HCT116 (cell line): ENCODE measurements around the gene KBTBD8.

Experiments used
- CEBPB ChIP-seq: IDR thresholded peaks from 2 replicates; pipeline ENCODE4 v1.6.1; 2012; ENCODE audit warnings: low read depth
- CTCF ChIP-seq, 3 experiments: fragments of 200-600 bp in 1 of 3; sonication (generic) in 1 of 3; IDR thresholded peaks in 2 of 3; conservative IDR thresholded peaks in 1 of 3; 2 replicates each; pipeline ENCODE4 v1.5.1; 2012 to 2017; ENCODE audit warnings: low read depth in 2 of 3, low read length in 2 of 3, antibody characterized with exemption in 1 of 3, borderline replicate concordance in 1 of 3, control low read depth in 1 of 3, mild to moderate bottlenecking in 1 of 3, mixed read lengths in 1 of 3, mixed run types in 1 of 3, moderate library complexity in 1 of 3; ENCODE audit not compliant: insufficient read depth in 1 of 3
- SIN3A ChIP-seq: IDR thresholded peaks from 2 replicates; pipeline ENCODE4 v1.6.1; 2012; ENCODE audit warnings: low read depth

GRCh38 chr3:67059443-67059842 lies 61.3 kb downstream of the KBTBD8 start:
- no peak for TF ChIP-seq SIN3A
- no peak for TF ChIP-seq CEBPB
- no peak for TF ChIP-seq CTCF (IDR thresholded peaks at IDR 0.05 in 2 of 3, conservative IDR thresholded peaks at IDR 0.05 in 1 of 3; ENCODE audit: borderline replicate concordance in 1 of 3, insufficient read depth in 1 of 3, low read depth in 2 of 3, low read length in 2 of 3)
